H9 (cell line): Measurements from ENCODE around the gene PPTC7. TPM values are rescaled to one million over a fixed set of nuclear protein-coding genes. Genes with fewer than 3 reads are reported as not detected.
"Not testable (repeated sequence)": the region's sequence is repeated elsewhere in the genome, so short reads cannot be mapped to it uniquely, and the experiment has no call there.

Experiments
- DNase-seq: peaks from one replicate; pipeline ENCODE4 v3.0.0-alpha.2; 2017
- H2AFZ ChIP-seq: one replicate; pipeline ENCODE4 v1.6.1; 2013; ENCODE audit warnings: mild to moderate bottlenecking, low read length, control low read depth, moderate library complexity
- H2AK5ac ChIP-seq: 2 replicates; pipeline ENCODE4 v1.6.1; 2013; ENCODE audit warnings: low read length, control low read depth, mixed read lengths; ENCODE audit not compliant: insufficient read length
- H2BK120ac ChIP-seq: one replicate; pipeline ENCODE4 v1.6.1; 2013; ENCODE audit warnings: low read depth, mild to moderate bottlenecking, low read length, control low read depth, inconsistent platforms; ENCODE audit not compliant: poor library complexity, severe bottlenecking
- H2BK12ac ChIP-seq: 2 replicates; pipeline ENCODE4 v1.6.1; 2013; ENCODE audit warnings: low read length, control low read depth, mixed read lengths, low read depth; ENCODE audit not compliant: insufficient read length
- H2BK15ac ChIP-seq: 2 replicates; pipeline ENCODE4 v1.6.1; 2013; ENCODE audit warnings: low read depth, low read length, control low read depth
- H2BK20ac ChIP-seq: one replicate; pipeline ENCODE4 v1.6.1; 2013; ENCODE audit warnings: low read depth, mild to moderate bottlenecking, low read length, control low read depth, inconsistent platforms; ENCODE audit not compliant: poor library complexity, severe bottlenecking
- H2BK5ac ChIP-seq: 2 replicates; pipeline ENCODE4 v1.6.1; 2013; ENCODE audit warnings: low read length, control low read depth, mixed read lengths; ENCODE audit not compliant: insufficient read length
- H3K14ac ChIP-seq: 2 replicates; pipeline ENCODE4 v1.6.1; 2013; ENCODE audit warnings: low read length, control low read depth; ENCODE audit not compliant: insufficient read depth
- H3K18ac ChIP-seq: 2 replicates; pipeline ENCODE4 v1.6.1; 2013; ENCODE audit warnings: low read depth, mild to moderate bottlenecking, mixed read lengths, low read length, control low read depth; ENCODE audit not compliant: insufficient read length
- H3K23ac ChIP-seq: 2 replicates; pipeline ENCODE4 v1.6.1; 2013; ENCODE audit warnings: low read length, control low read depth, mixed read lengths, low read depth; ENCODE audit not compliant: insufficient read length
- H3K23me2 ChIP-seq: 2 replicates; pipeline ENCODE4 v1.6.1; 2013; ENCODE audit warnings: low read depth, mild to moderate bottlenecking, mixed read lengths, low read length, control low read depth; ENCODE audit not compliant: insufficient read length, poor library complexity, severe bottlenecking
- H3K27ac ChIP-seq: 2 replicates; pipeline ENCODE4 v1.5.1; 2013; ENCODE audit warnings: low read length, control low read depth, mixed read lengths, low read depth; ENCODE audit not compliant: insufficient read length
- H3K27me3 ChIP-seq: 2 replicates; pipeline ENCODE4 v1.6.1; 2013; ENCODE audit warnings: low read length, control low read depth, inconsistent platforms; ENCODE audit not compliant: insufficient read depth
- H3K4ac ChIP-seq: 2 replicates; pipeline ENCODE4 v1.6.1; 2013; ENCODE audit warnings: low read depth, mild to moderate bottlenecking, control low read depth, inconsistent platforms, low read length, moderate library complexity
- H3K4me1 ChIP-seq: 2 replicates; pipeline ENCODE4 v1.6.1; 2013; ENCODE audit warnings: low read length, control low read depth, inconsistent platforms; ENCODE audit not compliant: insufficient read depth
- H3K4me2 ChIP-seq: 2 replicates; pipeline ENCODE4 v1.6.1; 2013; ENCODE audit warnings: low read length, control low read depth, mixed read lengths; ENCODE audit not compliant: insufficient read length, insufficient read depth
- H3K56ac ChIP-seq: 2 replicates; pipeline ENCODE4 v1.6.1; 2013; ENCODE audit warnings: low read depth, mild to moderate bottlenecking, mixed read lengths, low read length, control low read depth; ENCODE audit not compliant: insufficient read length
- H3K79me1 ChIP-seq: 2 replicates; pipeline ENCODE4 v1.6.1; 2013; ENCODE audit warnings: low read depth, mild to moderate bottlenecking, moderate library complexity, low read length, control low read depth, inconsistent platforms; ENCODE audit not compliant: insufficient read depth, poor library complexity, severe bottlenecking
- H3K79me2 ChIP-seq: 2 replicates; pipeline ENCODE4 v1.6.1; 2013; ENCODE audit warnings: low read length, control low read depth, inconsistent platforms; ENCODE audit not compliant: insufficient read depth
- H3K9ac ChIP-seq: 2 replicates; pipeline ENCODE4 v1.6.1; 2013; ENCODE audit warnings: low read length, control low read depth, mixed read lengths; ENCODE audit not compliant: insufficient read length; ENCODE audit errors: extremely low read depth
- H3K9me3 ChIP-seq: one replicate; pipeline ENCODE4 v1.6.1; 2013; ENCODE audit warnings: low read depth, low read length, inconsistent platforms; ENCODE audit not compliant: control insufficient read depth
- H3T11ph ChIP-seq: one replicate; pipeline ENCODE4 v1.6.1; 2013; ENCODE audit warnings: mild to moderate bottlenecking, low read length, control low read depth, inconsistent platforms
- H4K20me1 ChIP-seq: one replicate; pipeline ENCODE4 v1.6.1; 2013; ENCODE audit not compliant: control insufficient read depth, insufficient read length, insufficient read depth
- H4K5ac ChIP-seq: 2 replicates; pipeline ENCODE4 v1.6.1; 2013; ENCODE audit warnings: low read depth, mild to moderate bottlenecking, mixed read lengths, low read length, control low read depth; ENCODE audit not compliant: insufficient read length
- H4K8ac ChIP-seq: replicated peaks from 2 replicates; pipeline ENCODE4 v1.6.1; 2013; ENCODE audit warnings: low read length, control low read depth, mixed read lengths, low read depth; ENCODE audit not compliant: insufficient read length
- H4K91ac ChIP-seq: 2 replicates; pipeline ENCODE4 v1.6.1; 2013; ENCODE audit warnings: low read depth, mild to moderate bottlenecking, moderate library complexity, mixed read lengths, low read length, control low read depth; ENCODE audit not compliant: insufficient read length
- H3K27ac Mint-ChIP-seq, 3 experiments: 2 replicates in 2 of 3; 3 replicates in 1 of 3; pipeline ENCODE4 v1.8.0; 2020 to 2021; ENCODE audit warnings: mixed read lengths in 3 of 3, mild to moderate bottlenecking in 1 of 3, moderate library complexity in 1 of 3
- H3K27me3 Mint-ChIP-seq: 2 replicates; pipeline ENCODE4 v1.8.0; 2021; ENCODE audit warnings: low read depth, mild to moderate bottlenecking, moderate library complexity, mixed read lengths
- H3K36me3 Mint-ChIP-seq, 3 experiments: 2 replicates in 2 of 3; 3 replicates in 1 of 3; pipeline ENCODE4 v1.8.0; 2020 to 2021; ENCODE audit warnings: low read depth in 3 of 3, mixed read lengths in 3 of 3; ENCODE audit not compliant: insufficient read depth in 1 of 3
- H3K4me1 Mint-ChIP-seq, 2 experiments: 2 replicates each; pipeline ENCODE4 v1.8.0; 2020; ENCODE audit warnings: mixed read lengths in 2 of 2
- H3K4me3 Mint-ChIP-seq, 2 experiments: 2 replicates in 1 of 2; 3 replicates in 1 of 2; pipeline ENCODE4 v1.8.0; 2020 to 2021; ENCODE audit warnings: mild to moderate bottlenecking in 2 of 2, mixed read lengths in 2 of 2, moderate library complexity in 1 of 2
- H3K9me3 Mint-ChIP-seq, 2 experiments: 2 replicates in 1 of 2; 3 replicates in 1 of 2; pipeline ENCODE4 v1.8.0; 2020; ENCODE audit warnings: mild to moderate bottlenecking in 2 of 2, mixed read lengths in 2 of 2, moderate library complexity in 1 of 2
- CTCF ChIP-seq: fragments of 200-600 bp; sonication (generic); conservative IDR thresholded peaks from 3 replicates; pipeline ENCODE4 v1.8.0; 2021; ENCODE audit warnings: antibody characterized with exemption, mild to moderate bottlenecking
- WGBS: extraction: QIAGEN DNeasy Blood & Tissue Kit; methylation state at CpG from one replicate; pipeline ENCODE4 v1.1.7; 2013; ENCODE audit warnings: missing lambda C conversion rate, low lambda C conversion rate, mixed read lengths; ENCODE audit not compliant: insufficient read length; ENCODE audit errors: extremely low coverage; 5-methylcytosine and 5-hydroxymethylcytosine counted together
- total RNA-seq: library from RNA; stranded (reverse); gene quantifications from 2 replicates; pipeline ENCODE4 v1.2.1, GENCODE V29; 2021

The PPTC7 gene
- total RNA-seq, 1 experiment from 2014 or later: 15.8 TPM

GRCh38 chr12:110545812-110546211, 37.3 kb downstream of the PPTC7 start:
- Histone ChIP-seq H2BK5ac (no peak overlapping the region), H3K9ac (no peak overlapping the region), H3K4me2 (no peak overlapping the region), H3K79me1 (no peaks in the 10 kb centered on the region), H3K79me2 (0 out of 2 replicates have a peak, but pooled peaks cover 2% of the 10 kb centered on the region), H3K23me2 (no peaks in the 10 kb centered on the region), H3K4ac (no peak overlapping the region), H3K27me3 (no peaks in the 10 kb centered on the region), H4K5ac (no peak overlapping the region), H2AFZ (no peak overlapping the region), H3K27ac (no peak overlapping the region), H2BK120ac (no peak overlapping the region), H2BK20ac (no peak overlapping the region), H4K20me1 (no peaks in the 10 kb centered on the region), H3T11ph (no peak overlapping the region), H3K4me1 (no peaks in the 10 kb centered on the region), H2BK12ac (no peak overlapping the region), H3K14ac (no peak overlapping the region), H2AK5ac (no peak overlapping the region), H2BK15ac (no peak overlapping the region), H3K18ac (no peak overlapping the region), H4K8ac (no peak overlapping the region), H3K9me3 (no peaks in the 10 kb centered on the region), H3K56ac (no peak overlapping the region), H3K23ac (no peak overlapping the region), H4K91ac (no peak overlapping the region)
- H3K27ac Mint-ChIP-seq: 0 out of 7 replicates have a peak overlapping the region, but pooled peaks of 1 of the 3 experiments have one; percentile 37
- TF ChIP-seq CTCF: no peak
- no peaks in the 10 kb centered on the region for H3K27me3 Mint-ChIP-seq
- H3K36me3 Mint-ChIP-seq: peaks cover 9 to 26% (median 22%) of the 10 kb centered on the region in 3 experiments
- H3K4me1 Mint-ChIP-seq: peaks cover 3 to 7% of the 10 kb centered on the region in 2 experiments; a peak in 1 of 4 replicates
- DNase-seq: no peak
- no peaks in the 10 kb centered on the region for H3K9me3 Mint-ChIP-seq
- no CpG with 5 or more reads among the region's 10 CpGs for WGBS
- H3K4me3 Mint-ChIP-seq: no peak overlapping the region

GRCh38 chr12:110545259-110545658, 37.9 kb downstream of the PPTC7 start:
- not testable (repeated sequence) for H3K4ac ChIP-seq, H4K5ac ChIP-seq, H3K27ac Mint-ChIP-seq, H3K9me3 ChIP-seq, H2AFZ ChIP-seq, H4K20me1 ChIP-seq, H3K56ac ChIP-seq, H3K14ac ChIP-seq, H2BK15ac ChIP-seq, H3K18ac ChIP-seq, H4K91ac ChIP-seq, H3K27me3 ChIP-seq, H2BK20ac ChIP-seq, H3K4me1 Mint-ChIP-seq, H3K9ac ChIP-seq, H3K79me1 ChIP-seq, H2AK5ac ChIP-seq, H4K8ac ChIP-seq, H3K4me1 ChIP-seq, H3K4me3 Mint-ChIP-seq, H3K9me3 Mint-ChIP-seq, H3K23ac ChIP-seq, H2BK120ac ChIP-seq, H2BK12ac ChIP-seq, H3K27ac ChIP-seq, DNase-seq, H3K23me2 ChIP-seq, H3K79me2 ChIP-seq, H2BK5ac ChIP-seq, H3K4me2 ChIP-seq, H3T11ph ChIP-seq, H3K27me3 Mint-ChIP-seq
- WGBS: no CpG with 5 or more reads among the region's 4 CpGs
- peaks cover 9 to 22% (median 18%) of the 10 kb centered on the region in 3 experiments for H3K36me3 Mint-ChIP-seq
